Frontal cortex (tissue), 4 donors: ENCODE results near the gene MRPL19. TPM values are rescaled to one million over a fixed set of nuclear protein-coding genes. Genes with fewer than 3 reads are reported as not detected.

Experiments used
- DNase-seq, 2 donors: peaks; one replicate each; pipeline ENCODE4 v3.0.0; 2012; ENCODE audit warnings: low spot score in 2 of 2
- FAIRE-seq: peaks from 2 replicates; lab custom pipeline; 2012; peaks lifted over from hg19 to GRCh38; lab: Jason Lieb, UNC
- total RNA-seq: library from RNA; depleted of rRNA; stranded (reverse); fragments of >200 nt; gene quantifications from one replicate; pipeline ENCODE4 v1.2.3, GENCODE V29; 2014
- donor health status: control.
- donor health status: control.
- donor health status: control.

Gene MRPL19
- total RNA-seq, 1 donor from 2014 or later, result 31.0 TPM

DNA sequence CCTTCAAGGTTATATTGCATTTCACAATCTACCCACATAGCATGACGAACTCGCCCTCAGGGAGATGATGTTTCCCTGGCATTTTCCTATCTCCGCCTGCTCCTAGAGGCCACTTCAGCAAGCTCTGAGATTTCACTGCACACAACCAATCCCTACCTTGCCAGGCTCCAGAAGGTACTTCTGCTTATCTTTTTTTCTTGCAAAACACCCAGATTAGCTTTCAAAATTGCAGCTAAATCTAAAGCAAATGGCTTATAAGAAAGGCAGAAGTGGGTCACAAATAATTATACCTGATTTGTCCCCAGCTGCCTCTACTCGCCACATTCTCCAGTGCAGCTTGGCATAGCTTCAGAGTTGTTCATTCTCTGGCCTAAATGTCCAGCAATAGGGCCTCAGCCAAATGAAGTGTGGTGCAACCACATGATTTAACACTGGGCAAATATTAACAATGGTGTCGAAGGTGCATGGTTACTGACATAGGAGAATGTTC lies 32.4 kb upstream of the MRPL19 start:
- DNase-seq, result no peak
- no peak for FAIRE-seq

GRCh38 chr2:75616406-75616805 lies 30.2 kb upstream of the MRPL19 start:
- no peak for FAIRE-seq
- DNase-seq, result no peak

GRCh38 chr2:75616933-75617332 lies 29.6 kb upstream of the MRPL19 start:
- FAIRE-seq, result no peak
- no peak for DNase-seq

DNA sequence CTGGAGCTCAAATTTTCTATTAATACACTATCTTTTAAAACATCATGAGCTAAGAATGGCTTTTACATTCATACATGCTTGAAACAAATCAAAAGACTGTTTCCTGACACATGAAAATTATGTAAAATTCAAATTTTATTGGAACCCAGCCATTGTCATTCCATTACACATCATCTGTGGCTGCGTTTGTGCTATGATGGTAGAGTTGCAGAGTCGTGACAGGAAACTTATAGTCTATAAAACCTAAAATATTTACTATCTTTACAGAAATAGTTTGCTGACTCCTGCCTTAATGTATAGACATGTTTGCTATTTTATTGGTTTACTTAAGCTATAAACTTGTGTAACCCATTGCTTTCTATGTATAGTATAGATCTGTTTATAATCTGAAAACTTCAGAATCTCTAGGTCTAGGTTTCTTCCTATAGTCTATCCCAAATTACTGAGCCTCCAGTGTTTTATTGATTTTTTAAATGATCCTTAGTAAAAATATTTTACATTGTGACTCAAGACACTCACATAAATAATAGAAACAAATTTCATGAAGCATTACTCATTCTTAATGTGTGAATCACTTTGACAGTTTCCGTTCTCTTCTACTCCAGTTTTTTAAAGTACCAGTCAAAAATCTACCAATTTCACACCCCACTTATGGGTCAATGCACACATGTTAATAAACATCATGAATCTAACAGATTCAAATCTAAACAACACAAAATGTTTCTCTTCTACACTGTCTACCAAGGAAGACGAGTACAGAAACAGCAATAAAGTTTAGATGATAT lies 26.4 kb upstream of the MRPL19 start:
- DNase-seq (no peak), FAIRE-seq (no peak)

- FAIRE-seq, result no peak
- DNase-seq, result no peak
These were observed 25.4 kb upstream of the MRPL19 start for GRCh38 chr2:75621228-75621627.

GRCh38 chr2:75622500-75622899 lies 24.1 kb upstream of the MRPL19 start:
- FAIRE-seq, result no peak
- DNase-seq, result no peak

GRCh38 chr2:75622929-75623328 lies 23.7 kb upstream of the MRPL19 start:
- DNase-seq (no peak), FAIRE-seq (no peak)

GRCh38 chr2:75627902-75628504 lies 18.6 kb upstream of the MRPL19 start:
- DNase-seq, result peak in 1 of 2 donors; percentile 64
- FAIRE-seq, result no peak

- DNase-seq (no peak), FAIRE-seq (no peak)
These were observed 14.4 kb upstream of the MRPL19 start for GRCh38 chr2:75632091-75632701.

DNA sequence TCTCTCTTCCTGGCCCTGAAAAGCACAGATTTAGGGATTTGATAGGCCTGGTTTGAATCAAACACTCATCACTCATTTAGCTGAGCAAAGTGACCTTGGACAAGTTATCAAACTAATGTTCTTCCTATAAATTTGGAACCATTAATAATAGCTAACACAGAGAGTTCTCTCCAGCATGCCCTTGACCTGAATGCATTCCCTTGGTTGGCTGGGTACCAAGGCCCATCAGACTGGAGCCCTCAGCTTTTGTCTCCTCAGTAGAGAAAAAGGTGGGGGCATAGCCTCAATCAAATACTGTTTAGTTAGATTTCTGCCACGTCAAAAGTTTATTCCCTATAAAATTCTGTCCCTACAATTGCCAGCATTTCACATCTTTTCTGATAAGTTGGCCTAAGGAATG lies 13.8 kb upstream of the MRPL19 start:
- DNase-seq (no peak), FAIRE-seq (no peak)

DNA sequence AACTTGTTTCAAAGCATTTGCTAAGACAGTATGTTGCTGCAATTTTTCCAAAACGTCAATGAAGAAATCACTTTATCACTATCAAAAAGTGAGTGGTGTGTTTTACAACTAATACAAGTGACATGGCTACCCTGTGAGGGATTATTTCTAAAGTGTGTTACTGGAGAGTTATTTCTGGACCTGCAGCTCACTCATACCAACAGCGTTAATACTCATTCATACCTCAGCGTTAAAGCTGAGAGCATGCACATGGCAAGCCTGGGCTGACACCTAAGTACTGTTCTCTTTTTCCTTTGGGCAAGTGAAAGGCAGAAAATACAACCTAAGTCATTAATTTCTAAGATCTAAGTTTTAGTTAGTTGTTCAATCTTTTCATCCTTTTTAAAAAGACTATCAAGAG lies 13.0 kb upstream of the MRPL19 start:
- DNase-seq (no peak), FAIRE-seq (no peak)

- DNase-seq (no peak), FAIRE-seq (no peak)
These were observed 11.6 kb upstream of the MRPL19 start for GRCh38 chr2:75634945-75635344.

GRCh38 chr2:75637568-75637967 lies 9.0 kb upstream of the MRPL19 start:
- FAIRE-seq (no peak), DNase-seq (no peak)

DNA sequence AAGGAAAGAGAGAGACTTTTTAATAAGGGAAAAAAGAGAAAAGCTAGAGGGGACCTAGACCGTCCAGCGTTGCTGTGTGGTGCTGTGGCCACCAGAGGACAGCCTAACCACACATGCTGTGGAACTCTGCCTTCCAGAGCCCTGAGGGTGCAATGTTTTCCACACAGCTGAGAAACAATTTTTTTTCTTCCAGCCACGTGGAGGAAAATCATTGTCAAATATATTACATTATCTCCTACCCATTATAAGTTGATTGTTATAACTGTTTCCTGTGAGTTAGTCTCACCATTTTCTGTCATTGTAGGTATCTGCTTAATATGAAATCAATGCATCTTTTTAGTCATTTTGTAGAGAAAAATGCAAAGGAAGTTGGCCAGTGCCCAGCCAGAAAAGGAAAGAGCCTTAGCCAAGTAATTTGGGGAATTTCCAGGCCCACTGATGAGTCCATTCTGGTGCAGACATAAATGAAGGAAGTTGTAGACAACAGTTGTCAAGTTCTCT lies 5.9 kb upstream of the MRPL19 start:
- DNase-seq (peak; percentile 18 to 46), FAIRE-seq (no peak)

GRCh38 chr2:75641587-75641986 lies 5.0 kb upstream of the MRPL19 start:
- FAIRE-seq (no peak), DNase-seq (no peak)

DNA sequence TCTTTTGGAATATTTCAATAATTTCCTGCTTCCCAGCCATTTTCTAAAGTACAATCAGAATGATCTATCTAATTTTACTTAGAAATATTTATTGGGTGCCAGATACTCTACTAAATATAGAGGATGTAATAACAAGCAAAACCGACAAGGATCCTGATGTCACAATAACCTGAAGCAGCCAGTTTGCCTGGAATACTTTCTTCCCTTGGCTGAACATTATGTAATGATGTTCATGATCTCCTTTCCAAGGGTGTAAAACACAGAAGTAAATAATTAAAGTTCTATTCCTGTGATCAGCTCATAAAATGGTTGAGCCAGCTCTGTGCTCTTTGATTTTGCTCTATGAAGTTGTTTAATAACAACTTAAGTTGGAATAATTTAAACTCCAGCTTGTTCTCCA lies 2.6 kb upstream of the MRPL19 start:
- FAIRE-seq (no peak), DNase-seq (no peak)

DNA sequence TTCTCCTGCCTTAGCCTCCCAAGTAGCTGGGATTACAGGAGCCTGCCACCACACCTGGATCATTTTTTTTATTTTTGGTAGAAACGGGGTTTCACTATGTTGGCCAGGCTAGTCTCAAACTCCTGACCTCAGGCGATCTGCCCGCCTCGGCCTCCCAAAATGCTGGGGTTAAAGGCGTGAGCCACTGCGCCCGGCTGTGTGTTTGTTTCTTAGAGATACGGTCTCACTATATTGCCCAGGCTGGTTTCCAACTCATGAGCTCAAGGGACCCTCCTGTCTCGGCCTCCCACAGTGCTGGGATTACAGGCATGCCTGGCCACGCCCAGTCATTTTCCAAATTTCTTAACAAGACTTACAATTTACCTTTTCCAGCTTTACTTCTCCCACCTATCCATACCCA lies 940 bp upstream of the MRPL19 start:
- DNase-seq (no peak), FAIRE-seq (no peak)

- FAIRE-seq, result no peak
- no peak for DNase-seq
These were observed 447 bp upstream of the MRPL19 start for GRCh38 chr2:75646090-75646582.

- FAIRE-seq (no peak), DNase-seq (no peak)
These were observed 1.2 kb downstream of the MRPL19 start for GRCh38 chr2:75647771-75648170.

DNA sequence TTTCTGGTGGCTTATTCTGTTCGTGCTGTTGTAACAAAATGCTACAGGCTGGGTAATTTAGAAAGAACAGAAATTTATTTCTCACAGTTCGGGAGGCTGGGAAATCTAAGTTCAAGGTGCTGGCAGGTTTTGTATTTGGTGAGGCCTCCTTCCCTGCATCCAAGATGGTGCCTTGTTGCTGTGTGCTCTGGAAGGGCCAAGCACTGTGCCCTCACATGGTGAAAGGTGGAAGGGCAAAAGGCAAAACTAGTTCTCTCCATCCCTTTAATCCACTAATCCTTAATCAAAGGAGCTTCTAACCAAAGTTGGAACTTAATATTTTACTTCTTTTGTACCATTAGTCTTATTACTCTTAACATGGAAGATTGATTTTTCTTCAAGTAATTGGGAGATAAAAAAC lies 7.4 kb downstream of the MRPL19 start:
- DNase-seq (no peak), FAIRE-seq (no peak)

GRCh38 chr2:75655861-75656260 lies 9.3 kb downstream of the MRPL19 start:
- DNase-seq, result no peak
- FAIRE-seq, result no peak
